Hematopoietic multipotent progenitor cell treated with erythropoietin and hydrocortisone succinate and interleukin-3 and kit ligand, for 6 days (in vitro differentiated cells): ENCODE data around the gene ME1.
A peak's percentile ranks its signal among the peaks of the same experiment; 100 is the strongest.
"Not testable (repeated sequence)": the region's sequence is repeated elsewhere in the genome, so short reads cannot be mapped to it uniquely, and the experiment has no call there.

Source experiments
- DNase-seq: peaks from one replicate; pipeline ENCODE4 v3.0.0-alpha.2; 2015

ME1 gene

DNA sequence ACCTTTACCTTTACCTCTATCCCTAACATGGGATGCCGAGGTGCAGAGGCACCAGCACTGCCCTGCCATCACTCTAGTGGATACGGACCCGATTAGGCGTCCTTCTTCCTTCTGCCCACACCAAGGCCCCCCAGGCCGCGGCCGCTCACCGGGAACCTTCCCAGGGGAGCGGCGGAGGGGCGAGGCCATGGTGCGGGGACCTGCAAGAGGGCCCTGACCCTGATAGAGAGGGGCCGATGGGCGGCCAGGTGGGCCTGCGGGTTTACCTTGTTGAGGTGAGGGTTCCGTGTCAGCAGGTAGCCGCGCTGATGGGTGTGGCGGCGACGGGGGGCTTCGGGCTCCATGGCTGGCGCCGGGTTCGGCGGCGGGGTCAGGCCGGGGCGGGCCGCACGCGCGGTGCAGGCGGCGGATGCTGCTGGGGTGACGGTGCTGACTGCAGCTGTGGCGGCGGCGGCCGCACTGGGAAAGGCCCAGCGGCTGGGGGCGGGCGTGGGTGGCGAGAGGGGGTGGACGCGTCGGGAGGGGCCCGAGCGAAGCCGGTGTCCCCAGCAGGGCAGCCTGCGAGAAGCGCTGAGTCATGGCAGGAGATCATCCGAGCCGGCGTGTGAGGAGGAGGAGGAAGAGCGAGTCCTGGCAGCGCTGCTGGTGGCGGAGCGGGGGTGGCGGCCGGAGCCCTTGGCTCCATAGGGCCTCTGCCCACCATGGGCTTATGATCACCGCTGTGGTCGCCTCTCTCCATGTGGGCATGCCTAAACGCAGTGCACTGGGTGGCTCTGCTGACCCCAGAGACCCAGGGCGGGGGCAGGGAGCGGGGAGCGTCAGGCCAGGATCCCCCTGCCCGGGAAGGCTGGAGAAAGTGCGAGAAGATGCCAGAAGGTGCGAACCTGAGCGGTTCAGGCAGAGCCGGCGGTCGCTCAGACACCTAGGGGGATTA, at the start of gene ME1:
Gene ME1, minus strand, starts transcription at position 441 of the 934 bp plus-strand sequence. Its CDS starts 97 bp downstream, at position 344.
- DNase-seq = peak; percentile 74

DNA sequence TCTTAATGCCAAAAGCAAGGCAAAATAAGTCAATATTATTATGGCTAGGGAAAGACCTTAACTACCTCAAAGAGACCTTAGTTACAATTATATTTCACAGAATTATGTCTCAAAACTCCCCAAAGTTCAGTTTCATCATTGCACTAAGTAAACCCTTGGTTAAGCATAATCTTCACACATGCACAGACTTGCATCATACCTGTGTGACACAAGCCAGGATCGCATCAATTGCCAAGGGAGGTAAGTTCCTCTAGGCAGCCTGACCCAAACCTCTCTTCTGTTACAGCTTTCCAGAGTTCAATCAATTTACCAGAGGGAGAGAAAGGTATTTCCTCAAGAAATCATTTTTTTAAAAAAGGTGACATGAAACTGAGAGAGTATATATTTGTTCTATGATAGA, 49.6 kb upstream of the ME1 start:
- DNase-seq = no peak

DNA sequence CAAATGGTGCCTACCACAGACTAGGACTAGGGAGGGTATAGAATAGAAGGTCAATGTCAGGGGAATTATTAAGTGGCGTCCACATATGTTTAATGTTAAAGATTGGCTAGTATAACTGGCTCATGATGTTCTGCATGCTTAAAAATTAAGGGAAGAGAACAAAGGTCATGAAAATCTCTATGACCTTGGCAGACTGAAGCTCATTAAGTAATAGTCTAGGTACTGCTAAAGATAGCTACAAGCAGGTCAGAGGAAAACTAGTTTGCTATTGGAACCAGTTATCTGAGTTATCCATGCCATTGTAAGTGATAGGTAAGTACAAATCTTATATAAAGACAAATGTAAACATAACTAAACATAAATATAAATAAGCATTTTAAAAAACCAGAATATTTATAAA, 48.5 kb upstream of the ME1 start:
- no peak for DNase-seq

DNA sequence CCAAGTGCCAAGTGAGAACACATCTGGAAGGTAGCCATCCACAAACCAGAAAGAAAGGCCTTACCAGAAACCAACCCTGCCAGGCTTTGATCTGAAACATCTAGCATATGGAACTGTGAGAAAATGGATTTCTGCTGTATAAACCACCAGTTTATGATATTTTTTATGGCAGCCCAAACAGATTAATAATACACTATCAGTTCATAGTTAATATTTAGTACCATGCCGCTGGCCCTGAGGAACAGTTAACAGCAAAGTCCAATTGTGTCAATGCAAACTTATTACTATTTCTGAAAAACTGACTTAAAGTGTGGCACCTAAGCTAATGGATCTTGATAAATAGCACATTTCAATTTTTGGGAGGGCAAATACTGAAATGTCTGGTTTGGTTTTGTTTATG, 46.1 kb upstream of the ME1 start:
- no peak for DNase-seq

DNA sequence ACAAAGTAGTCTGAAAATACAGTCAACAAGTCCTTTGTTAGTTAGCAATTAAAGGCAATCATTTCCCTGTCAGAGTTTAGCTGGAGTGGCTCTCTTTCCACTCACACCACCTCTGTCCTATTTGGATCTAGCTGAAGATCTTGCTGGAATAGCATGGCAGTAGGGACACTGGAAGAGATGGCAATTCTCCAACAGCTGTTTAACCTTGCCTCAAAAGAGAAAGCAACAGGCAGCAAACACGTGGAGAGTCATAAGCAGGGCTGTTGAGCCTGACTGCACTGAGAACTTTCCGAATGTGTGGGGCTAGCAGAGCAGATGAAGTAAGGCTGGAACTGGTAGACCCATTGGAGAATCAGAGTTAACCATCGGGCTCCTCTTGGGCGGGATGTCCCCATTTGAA, 43.5 kb upstream of the ME1 start:
- DNase-seq = no peak

DNA sequence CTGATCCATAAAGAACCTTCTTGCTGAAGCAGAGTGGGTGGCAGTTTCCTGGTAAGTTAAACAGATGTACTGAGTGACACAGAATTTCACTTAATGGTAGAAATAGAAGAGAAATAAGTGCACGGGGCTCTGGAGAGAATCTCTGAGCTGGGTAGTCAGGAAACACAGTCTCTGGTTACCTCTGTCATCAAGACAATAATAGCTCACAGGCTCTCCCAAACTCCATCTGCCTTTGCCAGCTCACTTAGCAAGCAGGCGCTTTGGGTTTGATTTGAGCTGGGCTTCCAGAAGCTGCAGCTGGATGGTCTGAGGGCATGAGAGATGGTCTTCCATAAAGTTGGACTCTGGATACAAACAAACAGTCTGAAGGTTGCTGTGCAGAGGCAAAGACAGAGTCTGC, 41.9 kb upstream of the ME1 start:
- DNase-seq = no peak

DNA sequence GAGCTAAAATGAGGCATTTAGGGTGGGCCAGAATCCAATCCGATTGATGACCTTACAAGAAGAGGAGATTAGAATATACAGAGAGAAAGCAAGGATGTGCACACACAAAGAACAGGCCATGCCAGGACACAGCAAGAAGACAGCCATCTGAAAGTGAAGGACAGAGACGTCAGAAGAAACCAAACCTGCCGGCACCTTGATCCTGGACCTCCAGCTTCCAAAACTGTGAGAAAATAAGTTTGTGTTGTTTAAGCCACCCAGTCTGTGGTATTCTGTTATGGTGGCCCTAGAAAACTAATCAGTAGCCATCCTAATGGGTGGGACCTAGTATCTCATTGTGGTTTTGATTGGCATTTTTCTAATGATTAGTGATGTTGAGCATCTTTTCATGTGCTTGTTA, 39.7 kb upstream of the ME1 start:
- DNase-seq = no peak

DNA sequence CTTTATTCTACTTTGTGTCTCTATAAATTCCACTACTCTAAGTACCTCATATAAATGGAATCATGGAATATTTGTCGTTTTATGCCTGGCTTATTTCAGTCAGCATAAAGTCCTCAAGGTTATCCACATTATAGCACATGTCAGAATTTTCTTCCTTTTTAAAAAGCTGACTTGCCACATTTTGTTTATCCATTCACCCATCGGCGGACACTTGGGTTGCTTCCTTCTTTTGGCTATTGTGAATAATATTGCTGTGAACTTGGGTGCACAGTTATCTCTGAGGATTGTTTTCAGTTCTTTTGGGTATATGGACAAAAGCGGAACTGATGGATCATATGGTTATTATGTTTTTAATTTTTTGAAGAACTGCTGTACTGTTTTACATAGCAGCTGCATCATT, 39.1 kb upstream of the ME1 start:
- DNase-seq = no peak

DNA sequence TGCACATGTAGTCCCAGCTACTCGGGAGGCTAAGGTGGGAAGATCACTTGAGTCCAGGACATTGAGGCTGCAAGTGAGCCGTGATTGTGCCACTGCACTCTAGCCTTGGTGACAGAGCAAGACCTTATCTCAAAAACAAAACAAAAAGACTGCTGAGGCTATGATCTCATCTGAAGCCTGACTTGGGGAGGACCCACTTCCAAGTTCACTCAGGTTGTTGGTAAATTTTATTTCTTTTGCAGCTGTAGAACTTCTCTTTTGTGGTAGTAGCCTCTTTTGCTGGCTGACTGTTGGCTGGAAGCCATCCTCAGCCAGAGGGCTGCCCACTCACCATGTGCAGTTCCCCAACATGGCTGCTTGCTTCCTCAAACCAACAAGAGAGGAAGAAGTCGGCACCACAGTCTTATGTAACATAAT, 36.8 kb upstream of the ME1 start:
- DNase-seq = peak; percentile 69

DNA sequence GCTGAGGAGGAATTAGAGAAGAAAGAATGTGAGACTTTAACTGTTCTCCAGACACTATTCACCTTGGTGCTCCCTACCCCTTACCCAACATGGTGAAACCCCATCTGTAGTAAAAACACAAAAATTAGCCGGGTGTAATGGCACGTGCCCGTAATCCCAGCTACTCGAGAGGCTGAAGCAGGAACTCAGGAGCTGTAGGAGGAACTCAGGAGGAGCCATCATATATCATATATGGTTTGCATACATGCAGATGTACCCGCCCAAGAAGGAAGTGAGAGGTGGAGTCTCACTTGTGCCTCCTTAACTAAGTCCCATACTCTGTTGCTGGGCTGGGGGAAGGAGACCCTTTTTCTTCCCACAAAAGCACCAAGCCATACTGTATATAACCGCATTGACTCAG, 35.5 kb upstream of the ME1 start:
- no peak for DNase-seq

DNA sequence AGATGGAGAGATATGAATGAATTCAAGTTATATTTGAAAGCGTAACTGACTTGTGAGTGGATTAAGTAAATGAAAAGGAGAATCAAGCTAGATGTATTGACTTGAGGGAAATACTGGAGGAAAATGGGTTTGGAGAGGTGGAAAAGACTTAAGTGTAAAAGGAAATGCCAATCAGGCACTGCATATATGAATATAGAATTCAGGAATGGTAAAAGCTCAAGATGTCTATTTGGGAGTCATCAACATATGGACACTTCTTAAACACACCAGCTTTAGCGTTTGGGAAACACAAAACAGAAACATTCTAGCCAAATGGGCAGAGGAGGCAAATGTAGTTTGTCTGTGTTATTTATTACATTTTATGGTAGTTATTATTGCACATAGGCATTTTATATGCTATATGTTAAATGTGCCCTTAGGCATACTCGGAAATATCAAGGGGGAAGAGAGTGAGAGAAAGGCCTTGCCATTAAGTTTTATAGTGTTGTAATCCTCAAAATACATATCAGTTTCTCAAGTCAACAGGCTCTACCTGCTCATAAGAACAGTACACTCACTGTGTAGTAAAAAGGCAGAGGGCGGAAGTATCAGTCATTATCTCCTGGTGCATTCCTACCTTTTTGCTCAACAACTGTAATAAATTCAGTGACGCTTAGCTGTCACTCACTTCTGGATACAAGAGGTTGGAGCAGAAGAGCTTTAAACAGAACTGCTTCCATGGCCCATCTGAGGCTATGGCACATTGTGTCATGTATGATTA, 33.7 kb upstream of the ME1 start:
- no peak for DNase-seq

DNA sequence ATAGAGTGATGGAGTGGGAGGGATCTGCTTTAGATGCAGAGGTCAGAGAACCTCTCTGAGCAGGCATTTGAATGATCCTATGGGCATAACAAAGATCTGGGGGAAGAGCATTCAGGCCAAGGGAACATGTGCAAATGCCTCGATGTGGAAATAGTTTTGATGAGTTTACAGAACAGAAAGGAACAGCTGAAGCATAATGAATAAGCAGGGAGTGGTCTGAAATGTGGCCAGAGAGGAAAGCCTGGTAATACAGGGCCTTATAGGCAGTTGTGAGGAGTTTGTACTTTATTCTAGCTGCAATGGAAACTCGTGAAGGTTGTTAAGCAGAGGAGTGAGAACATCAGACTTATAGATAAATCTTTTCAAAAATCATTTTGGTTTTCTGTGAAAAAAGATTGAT, 33.0 kb upstream of the ME1 start:
- DNase-seq = no peak

DNA sequence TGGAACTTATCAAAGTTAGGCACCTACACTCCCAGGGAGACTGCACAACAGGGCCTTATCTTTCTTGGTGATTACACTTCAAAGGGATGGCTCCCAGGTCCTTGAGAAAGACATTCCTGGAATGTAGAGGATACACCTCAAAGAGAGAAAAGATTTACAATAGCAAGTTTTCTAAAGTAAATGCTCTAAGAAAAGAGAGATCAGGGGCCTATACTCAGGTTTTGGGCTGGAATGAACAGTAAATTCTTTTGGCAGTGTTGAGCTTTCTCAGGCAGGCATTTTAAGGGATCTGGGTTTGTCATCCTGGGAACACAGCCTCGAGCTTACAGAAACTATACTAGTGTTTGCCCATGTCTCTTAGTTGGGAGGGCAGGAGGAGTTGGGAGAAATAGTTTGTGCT, 31.7 kb upstream of the ME1 start:
- no peak for DNase-seq

DNA sequence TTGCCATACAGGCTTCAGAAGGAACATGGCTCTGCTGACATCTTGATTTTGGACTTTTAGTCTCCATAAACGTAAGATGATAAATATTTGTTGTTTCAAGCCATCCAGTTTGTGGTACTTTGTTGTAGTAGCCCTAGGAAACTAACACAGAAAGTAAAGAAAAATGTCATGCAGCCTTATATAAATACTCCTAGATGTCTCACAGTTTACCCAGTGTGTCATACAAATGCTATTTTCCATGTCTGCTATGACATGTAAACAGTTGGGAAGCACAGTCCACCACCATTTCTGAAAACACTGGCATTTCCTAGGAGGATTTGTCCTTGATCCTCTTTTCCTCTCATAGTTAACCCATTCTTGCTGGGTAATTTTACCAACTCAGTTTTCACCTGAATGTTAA, 30.6 kb upstream of the ME1 start:
- no peak for DNase-seq

DNA sequence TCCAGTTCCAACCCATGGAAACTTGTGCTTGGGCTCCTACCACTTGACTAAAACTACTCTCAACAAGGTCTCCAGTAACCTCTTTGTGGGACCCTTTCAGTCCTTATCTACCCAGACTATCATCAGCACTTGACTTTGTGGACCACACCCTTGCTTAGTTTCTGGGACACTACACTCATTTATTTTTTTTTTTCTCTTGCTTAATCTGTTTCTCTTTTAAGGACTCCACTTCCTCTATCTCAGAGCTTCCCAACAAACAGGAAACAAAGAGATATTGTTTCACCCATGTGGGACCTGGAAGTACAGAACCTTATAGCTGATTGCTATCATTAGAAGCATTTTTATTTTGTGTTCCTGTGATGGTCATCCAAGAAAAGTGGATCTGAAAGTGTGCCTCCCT, 28.8 kb upstream of the ME1 start:
- peak; percentile 4 for DNase-seq

DNA sequence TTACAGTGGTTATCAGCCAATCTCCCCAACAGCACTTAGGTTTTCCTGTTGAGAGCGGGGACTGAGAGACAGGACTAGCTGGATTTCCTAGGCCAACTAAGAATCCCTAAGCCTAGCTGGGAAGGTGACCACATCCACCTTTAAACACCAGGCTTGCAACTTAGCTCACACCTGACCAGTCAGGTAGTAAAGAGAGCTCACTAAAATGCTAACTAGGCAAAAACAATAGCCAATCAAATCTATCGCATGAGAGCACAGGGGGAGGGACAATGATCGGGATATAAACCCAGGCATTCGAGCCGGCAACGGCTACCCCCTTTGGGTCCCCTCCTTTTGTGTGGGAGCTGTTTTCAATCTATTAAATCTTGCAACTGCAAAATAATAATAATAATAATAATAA, 19.2 kb upstream of the ME1 start:
- DNase-seq = not testable (repeated sequence)

DNA sequence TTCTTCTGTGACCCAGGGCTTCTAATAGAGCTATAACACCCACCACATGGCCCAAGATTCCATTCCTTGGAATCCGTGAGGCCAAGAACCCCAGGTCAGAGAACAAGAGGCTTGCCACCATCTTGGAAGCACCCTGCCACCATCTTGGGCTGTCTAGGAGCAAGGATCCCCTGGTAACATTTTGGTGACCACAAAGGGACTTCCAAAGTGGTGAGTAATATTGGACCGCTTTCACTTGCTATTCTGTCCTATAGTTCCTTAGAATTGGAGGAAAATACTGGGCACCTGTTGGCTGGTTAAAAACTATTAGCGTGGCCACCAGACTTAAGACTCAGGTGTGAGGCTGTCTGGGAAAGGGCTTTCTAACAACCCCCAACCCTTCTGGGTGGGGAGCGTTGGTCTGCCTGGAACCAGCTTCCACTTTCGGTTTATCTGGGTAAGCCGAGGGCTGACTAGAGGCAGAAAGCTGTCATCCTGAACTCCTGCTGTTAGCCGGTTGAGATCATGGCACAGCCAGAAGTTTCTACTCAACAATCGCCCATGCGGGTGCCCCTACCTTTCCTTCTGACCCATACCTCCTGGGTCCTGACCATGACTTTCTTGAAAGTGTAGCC, 13.3 kb upstream of the ME1 start:
- not testable (repeated sequence) for DNase-seq

DNA sequence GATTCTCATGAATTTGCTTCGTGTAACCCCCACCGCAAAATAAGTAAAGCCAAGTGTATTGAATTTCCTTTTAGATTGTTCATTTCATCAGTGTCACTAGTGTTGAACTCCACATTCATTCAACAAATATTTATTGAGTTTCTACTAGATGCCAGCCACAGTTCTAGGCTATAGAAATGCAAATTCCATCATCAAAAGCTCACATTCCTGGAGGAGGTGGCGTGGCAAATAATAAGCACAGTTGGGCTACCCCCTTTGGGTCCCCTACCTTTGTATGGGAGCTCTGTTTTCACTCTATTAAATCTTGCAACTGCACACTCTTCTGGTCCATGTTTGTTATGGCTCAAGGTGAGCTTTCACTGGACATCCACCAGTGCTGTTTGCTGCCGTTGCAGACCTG, 12.7 kb upstream of the ME1 start:
- DNase-seq = no peak

DNA sequence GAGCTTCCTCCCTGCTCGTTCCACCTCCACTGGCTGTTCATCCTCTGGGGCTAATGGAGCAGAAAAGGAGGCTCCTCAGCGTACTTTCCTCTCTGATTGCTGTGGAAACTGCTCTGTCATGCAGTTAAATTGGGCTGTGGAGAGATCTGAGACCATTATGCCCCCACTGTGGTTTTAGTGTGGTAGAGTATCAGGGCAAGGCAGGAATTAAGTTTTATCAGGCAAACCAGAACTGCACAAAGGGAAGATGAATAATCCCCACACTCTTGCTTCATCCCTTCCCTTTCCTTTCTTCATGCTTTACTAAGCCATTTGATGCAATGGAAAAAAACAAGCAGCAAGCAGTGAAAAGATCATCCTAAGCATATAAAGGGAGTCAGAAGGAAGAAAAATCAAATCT, 11.9 kb upstream of the ME1 start:
- DNase-seq = peak; percentile 63

DNA sequence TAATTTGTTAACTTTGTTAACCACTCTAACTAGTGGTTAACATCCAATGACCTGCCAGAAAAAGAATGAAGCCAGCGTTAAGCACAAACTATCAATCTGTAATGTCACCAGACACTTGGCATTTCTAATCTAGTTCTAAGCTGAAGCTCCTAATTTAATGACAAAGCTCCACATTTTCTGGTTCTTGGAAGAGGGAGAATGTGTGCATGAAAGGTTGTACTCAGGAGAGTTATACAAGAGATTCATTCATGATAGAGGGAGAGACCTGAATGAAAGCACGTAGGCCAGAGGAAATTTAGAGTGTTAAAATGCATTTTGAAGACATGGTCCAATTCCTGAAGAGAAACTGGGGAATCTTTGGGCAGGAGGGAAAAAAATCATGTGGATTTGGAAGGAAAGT, 8.3 kb upstream of the ME1 start:
- no peak for DNase-seq

DNA sequence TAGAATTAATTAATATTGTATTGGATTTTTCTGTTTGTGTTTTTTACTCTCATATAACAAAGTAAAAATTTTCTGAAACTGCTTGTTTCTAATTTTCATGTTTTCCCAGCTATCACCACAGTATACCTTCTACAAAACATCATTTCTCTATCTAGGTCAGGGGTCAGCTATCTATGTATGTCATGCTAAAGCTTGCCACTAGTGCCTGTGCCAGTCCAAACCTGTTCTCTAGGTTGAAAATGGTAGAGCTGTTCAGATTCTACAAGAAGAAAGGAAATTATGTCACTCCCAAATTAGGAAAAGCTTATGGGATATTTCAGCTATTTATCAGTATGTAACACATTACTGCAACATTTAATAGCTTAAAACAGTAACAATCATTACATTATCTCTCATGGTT, 5.8 kb upstream of the ME1 start:
- DNase-seq = no peak

DNA sequence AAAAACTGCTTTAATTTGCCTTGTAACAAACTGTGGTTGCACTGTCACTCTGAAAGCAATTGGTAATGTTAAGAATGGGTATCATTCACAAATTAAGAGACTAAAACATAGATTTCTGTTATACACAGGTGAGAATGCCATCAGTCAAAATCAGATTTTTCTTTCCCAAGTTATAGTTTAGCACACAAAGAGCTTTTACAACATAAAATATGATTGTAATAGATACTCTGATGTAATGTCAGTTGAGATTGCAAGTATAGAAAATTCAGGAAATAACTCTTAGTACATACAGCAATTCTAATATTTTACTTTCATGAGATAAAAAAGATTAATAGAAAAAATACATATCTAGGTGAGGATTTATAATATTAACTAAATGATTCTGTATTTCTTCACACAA, 2.3 kb upstream of the ME1 start:
- no peak for DNase-seq

DNA sequence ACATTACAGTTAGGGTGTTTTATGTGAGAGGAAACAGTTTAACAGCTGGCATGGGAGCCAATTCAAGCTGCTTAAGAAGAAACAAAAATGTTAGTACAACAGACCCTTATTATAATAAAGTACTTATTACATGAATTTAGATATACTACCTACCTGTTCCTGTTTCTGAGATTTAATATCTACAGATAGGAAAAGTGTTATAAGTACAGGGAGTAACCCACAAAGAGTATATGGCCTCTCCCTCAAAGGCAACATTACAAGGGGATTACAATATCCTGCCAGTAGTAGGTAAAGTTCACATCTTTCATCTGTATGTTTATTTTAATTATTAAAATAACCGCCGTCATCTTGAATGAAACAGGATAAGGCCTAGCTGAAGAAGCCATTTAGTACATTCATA, 1.8 kb upstream of the ME1 start:
- DNase-seq = no peak
